ENCODE results near the gene SHANK2.

DNA sequence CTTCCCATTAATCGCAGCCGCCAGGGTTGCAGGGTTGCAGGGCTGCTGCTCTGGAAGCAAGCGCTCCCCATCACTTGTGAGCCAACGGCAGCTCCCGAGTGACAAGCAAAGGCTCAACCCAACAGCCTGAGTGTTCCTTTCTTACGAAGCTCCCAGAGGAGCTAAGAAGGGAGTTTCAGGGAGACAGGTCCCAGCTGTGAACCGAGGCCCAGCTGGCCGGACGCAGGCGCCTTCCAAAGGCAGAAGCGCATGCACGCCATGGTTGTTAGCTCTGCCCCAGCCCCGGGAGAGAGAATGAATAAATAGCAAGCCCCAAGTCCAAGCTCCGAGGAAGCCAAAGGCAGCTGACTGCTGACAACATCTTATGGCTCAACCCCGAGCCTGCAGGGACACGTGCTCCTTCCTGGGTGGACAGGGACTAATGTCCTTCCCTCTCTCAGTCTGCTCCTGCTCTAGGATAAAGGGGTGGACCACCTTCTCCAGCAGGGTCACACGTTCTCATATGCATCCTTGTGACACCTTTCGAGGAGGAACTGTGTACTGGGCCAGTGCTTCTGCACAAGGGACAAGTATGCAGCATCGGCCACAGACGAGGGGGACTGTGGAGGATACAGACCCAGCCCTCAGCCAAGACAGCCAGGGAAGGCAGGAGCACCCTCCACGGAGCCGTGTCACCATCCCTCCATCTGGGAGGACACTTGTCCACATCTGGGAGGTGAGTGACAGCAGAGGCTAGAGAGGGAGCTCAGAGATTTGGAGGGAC, 29.9 kb downstream of the SHANK2 start:
- TF ChIP-seq POLR2AphosphoS5 (IDR thresholded peaks at IDR 0.05) (no peak), POLR2A (IDR thresholded peaks at IDR 0.05) (no peak)

Data from prostate gland (tissue), 1 donor.